Testis (tissue), 2 donors: ENCODE results near the gene MYB.

Experiments
- CTCF ChIP-seq, 3 experiments: fragments of 450-650 bp in 2 of 3; fragments of 200-600 bp in 1 of 3; sonication (generic) in 1 of 3; IDR thresholded peaks; one replicate each; pipeline ENCODE4 v1.5.1; 2016 to 2019; ENCODE audit warnings: antibody characterized with exemption in 3 of 3, mild to moderate bottlenecking in 2 of 3, moderate library complexity in 1 of 3
- POLR2A ChIP-seq: fragments of 450-650 bp; IDR thresholded peaks from one replicate; pipeline ENCODE4 v1.6.1; 2017; ENCODE audit warnings: antibody characterized with exemption, mild to moderate bottlenecking, moderate library complexity

GRCh38 chr6:135149376-135149775, 31.7 kb upstream of the MYB start:
- TF ChIP-seq CTCF (IDR thresholded peaks at IDR 0.05) (no peak), POLR2A (no peak)
